ENCODE results near the gene C16orf78. TPM values are rescaled to one million over a fixed set of nuclear protein-coding genes. Genes with fewer than 3 reads are reported as not detected.
A peak's percentile ranks its signal among the peaks of the same experiment; 100 is the strongest.

The C16orf78 gene
- total RNA-seq, 2 experiments from 2014 or later, result not detected

DNA sequence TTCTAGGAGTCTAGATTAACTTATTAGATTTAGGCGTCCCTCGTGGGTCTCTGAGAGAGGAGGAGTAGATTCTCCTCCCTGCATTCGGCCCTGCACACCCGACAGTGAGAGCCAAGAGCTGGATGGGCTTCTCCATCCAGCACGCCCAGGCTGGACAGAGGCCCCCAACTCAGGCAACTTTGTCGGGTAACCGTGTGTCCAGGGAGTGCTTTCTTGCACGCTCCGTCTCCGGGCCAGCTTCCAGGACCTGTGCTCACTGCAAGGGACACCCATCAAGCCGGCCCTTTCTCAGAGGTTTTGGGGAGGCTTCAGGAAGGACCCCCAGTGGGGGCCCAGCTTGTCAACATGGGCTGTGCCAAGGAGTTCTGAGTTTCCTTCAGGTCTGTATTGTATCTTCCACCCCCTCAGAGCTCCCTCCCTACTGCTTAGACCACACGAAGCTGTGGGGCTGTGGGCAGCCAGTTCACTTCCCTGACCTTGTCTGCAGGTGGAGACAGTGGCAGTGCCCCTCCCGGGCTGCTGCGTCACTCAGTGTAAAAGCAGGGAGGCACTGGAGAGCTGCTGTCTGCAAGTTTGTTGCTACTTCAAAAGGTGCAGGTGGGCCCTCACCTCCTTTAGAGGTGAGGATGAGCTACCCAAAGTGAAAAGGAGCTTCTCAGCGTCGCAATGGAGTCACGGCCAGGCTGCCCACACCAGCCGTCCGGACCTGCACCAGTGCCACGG, 24.0 kb upstream of the C16orf78 start:
- Mint-ChIP-seq H3K4me1 (ENCODE audit: low read depth) (no peaks in the 10 kb centered on the region), H3K27me3 (peaks cover 12% of the 10 kb centered on the region), H3K4me3 (no peak overlapping the region), H3K9me3 (no peaks in the 10 kb centered on the region), H3K36me3 (ENCODE audit: low read depth) (no peaks in the 10 kb centered on the region), H3K27ac (no peak overlapping the region)
- POLR2A ChIA-PET, result no interaction called here
- DNase-seq (no peak), ATAC-seq (no peak)
- TF ChIP-seq, protein P1, sequence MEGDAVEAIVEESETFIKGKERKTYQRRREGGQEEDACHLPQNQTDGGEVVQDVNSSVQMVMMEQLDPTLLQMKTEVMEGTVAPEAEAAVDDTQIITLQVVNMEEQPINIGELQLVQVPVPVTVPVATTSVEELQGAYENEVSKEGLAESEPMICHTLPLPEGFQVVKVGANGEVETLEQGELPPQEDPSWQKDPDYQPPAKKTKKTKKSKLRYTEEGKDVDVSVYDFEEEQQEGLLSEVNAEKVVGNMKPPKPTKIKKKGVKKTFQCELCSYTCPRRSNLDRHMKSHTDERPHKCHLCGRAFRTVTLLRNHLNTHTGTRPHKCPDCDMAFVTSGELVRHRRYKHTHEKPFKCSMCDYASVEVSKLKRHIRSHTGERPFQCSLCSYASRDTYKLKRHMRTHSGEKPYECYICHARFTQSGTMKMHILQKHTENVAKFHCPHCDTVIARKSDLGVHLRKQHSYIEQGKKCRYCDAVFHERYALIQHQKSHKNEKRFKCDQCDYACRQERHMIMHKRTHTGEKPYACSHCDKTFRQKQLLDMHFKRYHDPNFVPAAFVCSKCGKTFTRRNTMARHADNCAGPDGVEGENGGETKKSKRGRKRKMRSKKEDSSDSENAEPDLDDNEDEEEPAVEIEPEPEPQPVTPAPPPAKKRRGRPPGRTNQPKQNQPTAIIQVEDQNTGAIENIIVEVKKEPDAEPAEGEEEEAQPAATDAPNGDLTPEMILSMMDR (IDR thresholded peaks at IDR 0.05), result no peak
- CTCF ChIA-PET, result interaction anchor here (0.6 to 2.2 kb wide), 8 partner anchors 8 to 662 kb away, joined by 3 to 8 read pairs (median 3); no protein-coding TSS in a partner anchor
- intact Hi-C loops (cut with micrococcal nuclease), result loop anchor here (5.0 kb wide), 1 partner anchor 662 kb away; no protein-coding TSS in a partner anchor

DNA sequence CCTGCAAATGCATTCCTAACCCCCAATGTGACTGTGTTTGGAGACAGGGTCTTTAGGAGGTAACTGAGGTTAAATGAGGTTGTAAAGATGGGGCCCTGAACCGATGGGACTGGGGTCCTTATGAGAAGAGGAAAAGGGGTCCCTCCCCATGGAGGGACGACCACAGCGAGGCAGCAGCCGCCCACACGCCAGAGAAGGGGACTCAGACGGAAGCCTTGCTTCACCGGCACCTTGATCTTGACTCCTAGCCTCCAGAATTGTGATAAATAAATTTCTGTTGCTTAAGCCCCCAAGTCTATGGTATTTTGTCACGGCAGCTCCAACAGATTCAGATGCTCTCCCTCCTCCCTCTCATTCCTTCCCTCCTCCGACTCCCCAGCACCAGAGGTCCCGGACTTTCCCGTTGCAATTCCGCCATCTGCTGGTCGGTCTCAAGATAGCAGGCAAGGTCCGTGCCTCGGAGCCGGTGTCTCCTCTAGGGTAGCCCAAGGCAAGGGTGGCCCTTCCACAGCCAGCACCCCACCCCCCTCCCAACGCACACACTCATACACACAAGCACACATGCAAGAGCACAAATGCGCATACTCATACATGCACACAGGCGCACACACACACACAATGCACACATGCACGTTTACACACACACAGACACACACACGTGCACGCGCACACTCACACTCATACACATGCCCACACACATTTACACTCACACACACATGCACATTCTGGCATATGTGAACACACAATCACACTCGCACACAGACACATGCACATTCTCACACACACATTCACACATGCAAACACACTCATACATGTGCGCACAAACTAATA, 23.1 kb upstream of the C16orf78 start:
- Mint-ChIP-seq H3K9me3 (no peaks in the 10 kb centered on the region), H3K27ac (no peak overlapping the region), H3K4me3 (no peak overlapping the region), H3K27me3 (peaks cover 12% of the 10 kb centered on the region), H3K4me1 (ENCODE audit: low read depth) (no peaks in the 10 kb centered on the region), H3K36me3 (ENCODE audit: low read depth) (no peaks in the 10 kb centered on the region)
- CTCF ChIA-PET, result interaction anchor here (0.9 to 2.2 kb wide), 7 partner anchors 9 to 663 kb away, joined by 3 to 8 read pairs (median 3); no protein-coding TSS in a partner anchor
- ATAC-seq (peak; percentile 53), DNase-seq (peak; percentile 63)
- POLR2A ChIA-PET, result no interaction called here
- intact Hi-C loops (cut with micrococcal nuclease), result no loop called here
- TF ChIP-seq, protein P1 (IDR thresholded peaks at IDR 0.05), result peak; percentile 70

DNA sequence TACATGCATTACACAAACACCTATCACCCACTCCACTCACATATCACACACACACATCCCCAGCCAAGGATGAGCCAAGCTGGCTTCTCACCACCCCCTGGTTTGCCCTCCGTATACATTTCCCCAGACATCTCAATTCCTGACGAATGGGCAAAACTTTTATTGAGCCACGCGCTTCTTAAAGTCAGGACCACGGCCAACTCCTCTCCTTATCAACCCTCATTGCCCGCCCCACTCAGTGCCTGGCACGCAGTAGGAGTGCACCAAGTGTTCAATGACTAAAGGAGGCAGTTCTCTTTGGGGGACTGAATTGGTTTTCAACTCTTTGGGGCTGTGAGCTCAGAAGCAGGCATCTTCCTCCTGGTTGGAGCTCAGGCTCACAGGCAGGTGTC, 22.5 kb upstream of the C16orf78 start:
- H3K4me1 Mint-ChIP-seq (ENCODE audit: low read depth), result no peaks in the 10 kb centered on the region
- ChIA-PET CTCF (interaction anchor here (1.9 kb wide), 1 partner anchor 10 kb away, joined by 4 read pairs; no protein-coding TSS in a partner anchor), POLR2A (no interaction called here)
- H3K27ac Mint-ChIP-seq, result no peak overlapping the region
- peaks cover 15% of the 10 kb centered on the region for H3K27me3 Mint-ChIP-seq
- H3K36me3 Mint-ChIP-seq (ENCODE audit: low read depth), result no peaks in the 10 kb centered on the region
- TF ChIP-seq, protein P1 (IDR thresholded peaks at IDR 0.05), result no peak
- no peaks in the 10 kb centered on the region for H3K9me3 Mint-ChIP-seq
- H3K4me3 Mint-ChIP-seq, result no peak overlapping the region
- DNase-seq (no peak), ATAC-seq (no peak)
- intact Hi-C loops (cut with micrococcal nuclease), result no loop called here

DNA sequence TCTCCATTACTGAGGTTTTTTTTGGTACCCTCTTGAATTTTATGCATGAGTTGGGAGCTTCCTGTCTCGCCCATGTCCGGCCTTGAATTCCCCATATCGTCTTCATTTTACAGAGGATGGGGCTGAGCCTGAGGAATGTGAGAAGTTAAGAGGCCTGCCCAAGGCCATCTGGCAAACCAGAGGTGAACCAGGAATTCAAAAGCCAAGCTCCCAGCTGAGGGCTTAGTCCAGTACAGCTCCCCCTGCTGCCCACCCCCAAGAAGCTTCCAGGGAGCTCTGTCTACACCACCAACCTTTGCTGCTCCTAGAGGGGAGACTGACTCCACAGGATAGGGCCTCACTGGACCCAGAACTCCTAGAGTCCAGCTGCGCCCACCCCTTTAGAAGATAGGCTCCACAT, 20.7 kb upstream of the C16orf78 start:
- no peaks in the 10 kb centered on the region for H3K9me3 Mint-ChIP-seq
- ATAC-seq, result no peak
- TF ChIP-seq, protein P1 (IDR thresholded peaks at IDR 0.05), result no peak
- POLR2A ChIA-PET, result no interaction called here
- no peaks in the 10 kb centered on the region for H3K36me3 Mint-ChIP-seq (ENCODE audit: low read depth)
- no peak overlapping the region for H3K4me3 Mint-ChIP-seq
- H3K4me1 Mint-ChIP-seq (ENCODE audit: low read depth), result no peaks in the 10 kb centered on the region
- H3K27ac Mint-ChIP-seq, result no peak overlapping the region
- H3K27me3 Mint-ChIP-seq, result peaks cover 15% of the 10 kb centered on the region
- no peak for DNase-seq
- intact Hi-C loops (cut with micrococcal nuclease), result no loop called here
- CTCF ChIA-PET, result interaction anchor here (0.7 to 1.5 kb wide), 2 partner anchors 666 to 675 kb away, joined by 3 to 7 read pairs; no protein-coding TSS in a partner anchor

DNA sequence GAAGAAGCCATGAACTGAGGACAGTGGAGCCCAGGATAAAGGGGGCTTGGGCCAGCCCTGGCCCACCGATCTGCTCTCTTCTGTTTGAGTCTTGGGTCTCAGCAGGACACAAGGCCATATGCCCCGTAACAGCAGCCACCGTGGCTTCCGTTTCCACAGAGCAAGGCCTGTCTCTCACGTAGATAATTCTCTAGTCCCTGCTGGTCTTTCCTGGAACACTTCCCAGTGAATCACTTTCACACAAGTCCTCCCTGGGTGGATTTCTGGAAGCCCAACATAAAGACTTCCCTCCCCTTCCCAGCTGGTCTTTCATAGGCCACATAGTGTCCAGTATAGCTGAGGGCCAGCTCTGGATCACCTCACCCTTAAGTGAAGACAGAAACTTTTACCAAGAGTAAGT, 19.9 kb upstream of the C16orf78 start:
- POLR2A ChIA-PET, result no interaction called here
- DNase-seq, result no peak

More for the DNA sequence above, 19.9 kb upstream of the C16orf78 start:
- Mint-ChIP-seq H3K4me3 (no peak overlapping the region), H3K36me3 (ENCODE audit: low read depth) (no peaks in the 10 kb centered on the region), H3K4me1 (ENCODE audit: low read depth) (no peaks in the 10 kb centered on the region), H3K27ac (no peak overlapping the region), H3K9me3 (no peaks in the 10 kb centered on the region), H3K27me3 (peaks cover 15% of the 10 kb centered on the region)
- no peak for ATAC-seq
- intact Hi-C loops (cut with micrococcal nuclease), result no loop called here
- TF ChIP-seq, protein P1 (IDR thresholded peaks at IDR 0.05), result no peak
- CTCF ChIA-PET, result no interaction called here

All from activated CD8-positive, alpha-beta T cell treated with anti-CD3 and anti-CD28 coated beads for 36 hours (primary cell).